ENCODE measurements around the gene FAM228B.

DNA sequence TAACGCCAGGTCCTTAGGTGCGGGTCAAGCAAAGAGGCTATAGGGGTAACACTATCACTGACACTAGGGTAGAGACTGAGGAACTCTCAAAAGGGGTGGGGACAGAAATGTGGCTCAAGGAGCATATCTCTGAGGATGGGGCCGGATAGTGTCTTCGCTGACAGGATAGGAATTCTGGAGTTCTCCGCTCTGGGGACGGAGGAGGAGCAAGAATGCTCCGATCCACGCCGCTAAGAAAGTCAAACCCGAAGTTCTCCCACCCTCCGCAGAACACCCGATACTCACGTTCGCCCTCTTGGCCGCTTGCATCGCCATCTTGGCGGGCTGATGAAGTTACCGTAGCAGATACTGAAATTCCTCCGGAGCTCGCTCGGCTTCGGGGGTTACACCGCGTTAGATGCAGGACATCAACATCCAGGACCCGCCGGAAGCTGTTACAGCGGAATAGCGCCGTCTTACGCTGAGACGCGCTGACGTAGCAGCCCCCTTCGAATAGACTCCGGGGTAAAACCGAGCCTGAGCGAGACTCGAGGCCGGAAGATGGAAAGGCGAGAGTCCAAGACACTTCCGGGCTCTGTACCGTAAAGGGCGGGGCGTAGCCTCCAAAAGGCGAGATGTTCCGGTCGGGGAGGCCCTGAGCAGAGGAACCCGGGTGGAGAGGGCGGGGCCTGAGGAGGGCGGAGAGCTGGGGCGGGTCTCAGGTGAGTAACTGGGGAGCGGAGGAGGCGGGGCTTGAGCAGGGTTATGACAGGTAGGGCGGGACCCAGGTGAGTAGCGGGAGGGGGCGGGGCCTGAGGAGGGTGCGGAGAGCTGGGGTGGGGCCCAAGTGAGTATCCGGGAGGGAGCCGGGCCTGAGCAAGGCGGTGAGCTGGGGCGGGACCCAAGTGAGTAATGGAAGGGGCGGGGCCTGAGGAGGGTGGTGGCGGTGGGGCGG is 47.1 kb upstream of the FAM228B start, which contains the start of gene SF3B6:
- TF ChIP-seq, protein P1, sequence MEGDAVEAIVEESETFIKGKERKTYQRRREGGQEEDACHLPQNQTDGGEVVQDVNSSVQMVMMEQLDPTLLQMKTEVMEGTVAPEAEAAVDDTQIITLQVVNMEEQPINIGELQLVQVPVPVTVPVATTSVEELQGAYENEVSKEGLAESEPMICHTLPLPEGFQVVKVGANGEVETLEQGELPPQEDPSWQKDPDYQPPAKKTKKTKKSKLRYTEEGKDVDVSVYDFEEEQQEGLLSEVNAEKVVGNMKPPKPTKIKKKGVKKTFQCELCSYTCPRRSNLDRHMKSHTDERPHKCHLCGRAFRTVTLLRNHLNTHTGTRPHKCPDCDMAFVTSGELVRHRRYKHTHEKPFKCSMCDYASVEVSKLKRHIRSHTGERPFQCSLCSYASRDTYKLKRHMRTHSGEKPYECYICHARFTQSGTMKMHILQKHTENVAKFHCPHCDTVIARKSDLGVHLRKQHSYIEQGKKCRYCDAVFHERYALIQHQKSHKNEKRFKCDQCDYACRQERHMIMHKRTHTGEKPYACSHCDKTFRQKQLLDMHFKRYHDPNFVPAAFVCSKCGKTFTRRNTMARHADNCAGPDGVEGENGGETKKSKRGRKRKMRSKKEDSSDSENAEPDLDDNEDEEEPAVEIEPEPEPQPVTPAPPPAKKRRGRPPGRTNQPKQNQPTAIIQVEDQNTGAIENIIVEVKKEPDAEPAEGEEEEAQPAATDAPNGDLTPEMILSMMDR (conservative IDR thresholded peaks at IDR 0.05 in 1 of 2, IDR thresholded peaks at IDR 0.05 in 1 of 2; ENCODE audit: low read depth in 1 of 2, low read length in 2 of 2), result no peak
- TF ChIP-seq EZH2 (IDR thresholded peaks at IDR 0.05; ENCODE audit: low read length, missing control alignments), result no peak

Data from fibroblast of lung (primary cell).